SK-N-SH treated with all-trans-retinoic acid at 6 μM for 48 hours (cell line): ENCODE data around the gene ZMIZ1.

Experiments used
- ZC3H10 ChIP-seq: fragments of 250-450 bp; sonication (Bioruptor Pico); IDR thresholded peaks from 2 replicates; pipeline ENCODE4 v1.5.1; 2021; ENCODE audit warnings: mild to moderate bottlenecking, moderate library complexity
- ZFP3 ChIP-seq: fragments of 250-450 bp; sonication (Bioruptor Pico); IDR thresholded peaks from 2 replicates; pipeline ENCODE4 v1.5.0; 2020; ENCODE audit warnings: mild to moderate bottlenecking, moderate library complexity

- no peak for TF ChIP-seq ZFP3 (CRISPR knock-in tag)
- TF ChIP-seq ZC3H10 (CRISPR knock-in tag), result no peak
These were observed 12.4 kb upstream of the ZMIZ1 start for GRCh38 chr10:79056361-79056735.
